ENCODE results near the gene DPP7.

DNA sequence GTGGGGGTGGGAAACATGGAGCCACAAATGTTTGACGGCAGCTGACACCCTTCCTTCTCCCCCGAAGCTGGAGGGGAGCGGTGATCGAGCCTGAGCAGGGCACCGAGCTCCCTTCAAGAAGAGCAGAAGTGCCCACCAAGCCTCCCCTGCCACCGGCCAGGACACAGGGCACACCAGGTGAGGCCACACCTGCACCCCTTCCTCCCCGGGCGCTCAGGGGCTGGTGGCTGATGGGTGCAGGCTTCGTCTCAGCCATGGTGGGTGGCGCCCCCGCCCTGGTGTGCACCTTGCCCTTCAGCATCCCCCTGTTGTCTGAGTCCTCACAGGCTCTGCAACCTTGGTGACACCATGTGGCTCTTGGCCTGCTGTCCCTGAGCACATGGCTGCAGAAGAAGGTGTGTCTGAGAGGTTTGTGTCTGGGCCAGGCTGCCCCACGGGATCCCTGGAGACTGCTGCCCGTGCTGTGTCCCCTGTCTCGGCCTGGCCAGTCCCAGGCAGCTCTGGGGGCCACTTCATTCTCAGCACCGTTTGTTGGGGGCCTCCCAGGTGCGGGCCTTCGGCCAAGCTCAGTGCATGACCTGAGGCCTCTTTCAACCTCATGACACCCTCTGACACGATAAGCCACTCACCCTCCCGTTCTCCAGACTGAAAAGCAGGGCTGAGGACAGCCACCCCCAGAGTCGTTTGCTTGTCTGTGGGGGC is 16.6 kb downstream of the DPP7 start:
- no peak for TF ChIP-seq NR2F6 (CRISPR knock-in tag; IDR thresholded peaks at IDR 0.05)
- no peak for TF ChIP-seq PCBP1 (IDR thresholded peaks at IDR 0.05; ENCODE audit: low read depth, low read length, poor library complexity, severe bottlenecking)
- no peak for TF ChIP-seq DACH1 (IDR thresholded peaks at IDR 0.05; ENCODE audit: partially characterized antibody)
- TF ChIP-seq SMAD1 (IDR thresholded peaks at IDR 0.05; ENCODE audit: low read depth, low read length, partially characterized antibody): no peak
- TF ChIP-seq EZH2 (IDR thresholded peaks at IDR 0.05; ENCODE audit: borderline replicate concordance, low read depth, low read length): no peak
- TF ChIP-seq ZNF146 (CRISPR knock-in tag; IDR thresholded peaks at IDR 0.05; ENCODE audit: unreplicated experiment): no peak
- TF ChIP-seq SIN3A (IDR thresholded peaks at IDR 0.05; ENCODE audit: borderline replicate concordance in 2 of 2, control insufficient read depth in 1 of 2, low read depth in 2 of 2, low read length in 2 of 2): no peak
- TF ChIP-seq CHD1 (IDR thresholded peaks at IDR 0.05; ENCODE audit: low read length): no peak
- no peak for TF ChIP-seq MEF2A (IDR thresholded peaks at IDR 0.05; ENCODE audit: control insufficient read depth, low read depth, low read length)

Data from K562 (cell line).